Endothelial cell of umbilical vein (primary cell): Measurements from ENCODE around the gene NT5DC4.

ENCODE experiments used
- EZH2 ChIP-seq: IDR thresholded peaks from 2 replicates; pipeline ENCODE4 v1.6.1; 2012; ENCODE audit warnings: borderline replicate concordance, low read depth, mild to moderate bottlenecking, moderate library complexity, low read length, inconsistent platforms; ENCODE audit not compliant: severe bottlenecking
- FOS ChIP-seq: IDR thresholded peaks from 2 replicates; pipeline ENCODE4 v1.6.1; 2011; ENCODE audit warnings: mild to moderate bottlenecking, low read length, moderate library complexity, borderline replicate concordance; ENCODE audit not compliant: insufficient read depth
- GATA2 ChIP-seq: IDR thresholded peaks from 2 replicates; pipeline ENCODE4 v1.7.0; 2011; ENCODE audit warnings: low read depth, mild to moderate bottlenecking, moderate library complexity, mixed read lengths, low read length; ENCODE audit not compliant: insufficient read length, insufficient read depth
- POLR2A ChIP-seq: IDR thresholded peaks from 2 replicates; pipeline ENCODE4 v1.6.1; 2012; ENCODE audit warnings: low read depth, mild to moderate bottlenecking, control low read depth, low read length
- POLR2AphosphoS5 ChIP-seq: IDR thresholded peaks from 2 replicates; pipeline ENCODE4 v1.6.1; 2012; ENCODE audit warnings: low read depth, mild to moderate bottlenecking, control low read depth, low read length, moderate library complexity; ENCODE audit not compliant: insufficient read depth
- TF ChIP-seq, protein P1 (sequence below), 2 donors: IDR thresholded peaks; 1 replicate in 1 of 2; 2 replicates in 1 of 2; pipeline ENCODE4 v1.5.1; 2011; ENCODE audit warnings: low read length in 2 of 2, mild to moderate bottlenecking in 2 of 2, moderate library complexity in 2 of 2, control low read depth in 1 of 2, inconsistent platforms in 1 of 2, low read depth in 1 of 2; ENCODE audit not compliant: insufficient read depth in 1 of 2; ENCODE audit errors: extremely low read depth in 1 of 2

DNA sequence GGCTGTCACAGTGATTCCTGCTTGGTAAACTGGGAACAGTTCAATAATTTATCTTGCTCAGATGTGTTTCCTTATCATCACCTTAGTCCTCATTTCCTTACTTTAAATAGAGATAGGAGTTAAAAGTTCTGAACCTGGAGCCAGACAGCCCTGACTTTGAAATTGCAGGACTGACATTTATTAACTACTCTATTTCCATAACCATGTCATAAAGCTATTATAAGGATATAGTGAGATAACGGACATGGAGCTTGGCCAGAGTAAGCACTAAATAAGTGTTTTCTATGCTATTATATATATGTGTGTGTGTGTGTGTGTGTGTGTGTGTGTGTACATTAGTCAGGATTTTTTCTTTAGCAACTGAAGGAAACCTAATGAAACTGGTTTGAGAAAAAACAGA, 13.1 kb downstream of the NT5DC4 start:
- TF ChIP-seq FOS, result no peak
- no peak for TF ChIP-seq POLR2A
- no peak for TF ChIP-seq POLR2AphosphoS5
- TF ChIP-seq, protein P1, sequence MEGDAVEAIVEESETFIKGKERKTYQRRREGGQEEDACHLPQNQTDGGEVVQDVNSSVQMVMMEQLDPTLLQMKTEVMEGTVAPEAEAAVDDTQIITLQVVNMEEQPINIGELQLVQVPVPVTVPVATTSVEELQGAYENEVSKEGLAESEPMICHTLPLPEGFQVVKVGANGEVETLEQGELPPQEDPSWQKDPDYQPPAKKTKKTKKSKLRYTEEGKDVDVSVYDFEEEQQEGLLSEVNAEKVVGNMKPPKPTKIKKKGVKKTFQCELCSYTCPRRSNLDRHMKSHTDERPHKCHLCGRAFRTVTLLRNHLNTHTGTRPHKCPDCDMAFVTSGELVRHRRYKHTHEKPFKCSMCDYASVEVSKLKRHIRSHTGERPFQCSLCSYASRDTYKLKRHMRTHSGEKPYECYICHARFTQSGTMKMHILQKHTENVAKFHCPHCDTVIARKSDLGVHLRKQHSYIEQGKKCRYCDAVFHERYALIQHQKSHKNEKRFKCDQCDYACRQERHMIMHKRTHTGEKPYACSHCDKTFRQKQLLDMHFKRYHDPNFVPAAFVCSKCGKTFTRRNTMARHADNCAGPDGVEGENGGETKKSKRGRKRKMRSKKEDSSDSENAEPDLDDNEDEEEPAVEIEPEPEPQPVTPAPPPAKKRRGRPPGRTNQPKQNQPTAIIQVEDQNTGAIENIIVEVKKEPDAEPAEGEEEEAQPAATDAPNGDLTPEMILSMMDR (IDR thresholded peaks at IDR 0.05; ENCODE audit: extremely low read depth in 1 of 2, insufficient read depth in 1 of 2, low read depth in 1 of 2, low read length in 2 of 2), result no peak
- no peak for TF ChIP-seq EZH2
- no peak for TF ChIP-seq GATA2
